ENCODE results near the gene TBX1. TPM values are rescaled to one million over a fixed set of nuclear protein-coding genes. Genes with fewer than 3 reads are reported as not detected.

The TBX1 gene
- total RNA-seq, 1 experiment from 2014 or later, result 3.9 TPM

DNA sequence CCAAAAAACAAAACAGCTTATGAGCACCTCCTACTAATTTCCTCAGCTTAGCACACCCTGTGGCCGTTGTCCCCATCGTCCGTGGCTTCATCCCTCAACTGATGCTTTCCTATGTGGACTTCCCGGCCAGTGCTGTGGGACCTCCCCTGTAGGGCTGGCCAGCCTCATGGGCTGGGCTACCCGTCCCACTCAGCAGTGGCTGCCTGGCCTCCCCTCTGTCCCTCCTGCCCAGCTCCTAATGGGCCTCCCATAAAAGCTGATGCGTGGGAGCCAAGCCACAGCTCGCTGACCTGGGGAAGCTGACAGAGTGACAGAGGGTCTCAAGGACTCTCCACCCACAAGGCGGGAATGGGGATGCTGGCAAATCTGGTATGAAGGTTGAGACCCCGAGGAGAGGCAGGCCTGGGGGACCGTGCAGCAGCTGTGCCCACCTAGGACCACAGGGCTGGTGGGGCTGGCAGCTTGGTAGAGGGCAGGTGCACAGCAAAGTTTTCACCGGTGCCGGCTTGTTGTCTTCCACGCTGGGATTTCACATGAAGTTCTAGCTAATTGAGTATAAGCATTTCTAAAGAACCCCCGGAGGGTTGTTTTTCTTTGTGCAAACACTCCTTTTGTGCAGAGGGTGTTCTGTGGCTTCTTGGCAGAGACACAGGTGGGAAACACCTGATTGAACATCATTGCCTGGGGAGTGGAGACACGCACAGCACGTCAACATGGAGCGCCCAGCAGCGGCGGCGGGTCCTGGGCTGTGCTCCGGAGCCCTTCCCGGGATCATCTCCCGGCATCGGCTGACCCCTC, 23.2 kb downstream of the TBX1 start:
- H2AFZ ChIP-seq (ENCODE audit: low read depth, low read length, poor library complexity, severe bottlenecking), result no peak overlapping the region
- intact Hi-C loops (cut with micrococcal nuclease), result no loop called here
- peaks cover 8 to 13% of the 10 kb centered on the region in 2 experiments; a peak in 3 of 4 replicates for H3K4me1 ChIP-seq (ENCODE audit: control insufficient read depth in 1 of 2, insufficient read depth in 2 of 2, low read length in 2 of 2)
- no peaks in the 10 kb centered on the region for H3K27me3 ChIP-seq (ENCODE audit: insufficient read depth, low read length)
- no peak overlapping the region for H3K4me2 ChIP-seq (ENCODE audit: low read length)
- RAD21 ChIA-PET (ENCODE audit: low non-redundant PET in 1 of 2, low total read pairs in 2 of 2, uncharacterized antibody in 2 of 2, unreplicated experiment in 2 of 2), result no interaction called here
- ATAC-seq (no peak), DNase-seq (ENCODE audit: low read depth, low spot score) (no peak)
- no peaks in the 10 kb centered on the region for H4K20me1 ChIP-seq (ENCODE audit: insufficient read depth)
- no peak overlapping the region for H3K27ac ChIP-seq (ENCODE audit: low read depth, low read length)
- H3K79me2 ChIP-seq (ENCODE audit: insufficient read depth, low read length), result no peaks in the 10 kb centered on the region
- H3K9ac ChIP-seq (ENCODE audit: low read length), result no peak overlapping the region
- no TSS peak for BruUV-seq (replicated peaks)
- peaks cover 4 to 5% of the 10 kb centered on the region in 2 experiments; a peak in 1 of 4 replicates for H3K9me3 ChIP-seq (ENCODE audit: control insufficient read depth in 1 of 2, insufficient read depth in 1 of 2, low read depth in 1 of 2, low read length in 2 of 2)
- no peaks in the 10 kb centered on the region for H3K9me2 ChIP-seq (ENCODE audit: insufficient read depth)
- TF ChIP-seq POLR2A (IDR thresholded peaks at IDR 0.05; ENCODE audit: borderline replicate concordance, extremely low read depth, insufficient read depth, insufficient read length) (no peak), RAD21 (IDR thresholded peaks at IDR 0.05; ENCODE audit: low read depth) (no peak), SP1 (IDR thresholded peaks at IDR 0.05; ENCODE audit: low read depth) (no peak), EZH2 (IDR thresholded peaks at IDR 0.05) (no peak), EZH2phosphoT487 (IDR thresholded peaks at IDR 0.05; ENCODE audit: borderline replicate concordance) (no peak), YY1 (IDR thresholded peaks at IDR 0.05; ENCODE audit: extremely low read depth, insufficient replicate concordance, low read depth, low read length) (no peak), CBX3 (IDR thresholded peaks at IDR 0.05; ENCODE audit: low read depth) (no peak), TCF7L2 (IDR thresholded peaks at IDR 0.05; ENCODE audit: borderline replicate concordance, extremely low read depth, insufficient read depth, insufficient read length) (no peak), FOSL1 (IDR thresholded peaks at IDR 0.05; ENCODE audit: low read depth) (no peak), POLR2AphosphoS5 (IDR thresholded peaks at IDR 0.05; ENCODE audit: low read depth, low read length) (no peak), CEBPB (IDR thresholded peaks at IDR 0.05; ENCODE audit: low read depth) (no peak), ELF1 (IDR thresholded peaks at IDR 0.05; ENCODE audit: borderline replicate concordance, low read depth) (no peak), SRF (IDR thresholded peaks at IDR 0.05; ENCODE audit: low read depth) (no peak), ZFX (IDR thresholded peaks at IDR 0.05) (no peak), EGR1 (IDR thresholded peaks at IDR 0.05; ENCODE audit: low read depth) (no peak), SIN3A (IDR thresholded peaks at IDR 0.05; ENCODE audit: low read depth) (no peak)
- TF ChIP-seq, protein P1, sequence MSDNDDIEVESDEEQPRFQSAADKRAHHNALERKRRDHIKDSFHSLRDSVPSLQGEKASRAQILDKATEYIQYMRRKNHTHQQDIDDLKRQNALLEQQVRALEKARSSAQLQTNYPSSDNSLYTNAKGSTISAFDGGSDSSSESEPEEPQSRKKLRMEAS (IDR thresholded peaks at IDR 0.05), result no peak
- TF ChIP-seq, protein P2, sequence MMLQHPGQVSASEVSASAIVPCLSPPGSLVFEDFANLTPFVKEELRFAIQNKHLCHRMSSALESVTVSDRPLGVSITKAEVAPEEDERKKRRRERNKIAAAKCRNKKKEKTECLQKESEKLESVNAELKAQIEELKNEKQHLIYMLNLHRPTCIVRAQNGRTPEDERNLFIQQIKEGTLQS (IDR thresholded peaks at IDR 0.05), result no peak
- TF ChIP-seq, protein P3, sequence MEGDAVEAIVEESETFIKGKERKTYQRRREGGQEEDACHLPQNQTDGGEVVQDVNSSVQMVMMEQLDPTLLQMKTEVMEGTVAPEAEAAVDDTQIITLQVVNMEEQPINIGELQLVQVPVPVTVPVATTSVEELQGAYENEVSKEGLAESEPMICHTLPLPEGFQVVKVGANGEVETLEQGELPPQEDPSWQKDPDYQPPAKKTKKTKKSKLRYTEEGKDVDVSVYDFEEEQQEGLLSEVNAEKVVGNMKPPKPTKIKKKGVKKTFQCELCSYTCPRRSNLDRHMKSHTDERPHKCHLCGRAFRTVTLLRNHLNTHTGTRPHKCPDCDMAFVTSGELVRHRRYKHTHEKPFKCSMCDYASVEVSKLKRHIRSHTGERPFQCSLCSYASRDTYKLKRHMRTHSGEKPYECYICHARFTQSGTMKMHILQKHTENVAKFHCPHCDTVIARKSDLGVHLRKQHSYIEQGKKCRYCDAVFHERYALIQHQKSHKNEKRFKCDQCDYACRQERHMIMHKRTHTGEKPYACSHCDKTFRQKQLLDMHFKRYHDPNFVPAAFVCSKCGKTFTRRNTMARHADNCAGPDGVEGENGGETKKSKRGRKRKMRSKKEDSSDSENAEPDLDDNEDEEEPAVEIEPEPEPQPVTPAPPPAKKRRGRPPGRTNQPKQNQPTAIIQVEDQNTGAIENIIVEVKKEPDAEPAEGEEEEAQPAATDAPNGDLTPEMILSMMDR (IDR thresholded peaks at IDR 0.05 in 2 of 3, conservative IDR thresholded peaks at IDR 0.05 in 1 of 3; ENCODE audit: borderline replicate concordance in 1 of 3, insufficient read depth in 1 of 3, low read depth in 2 of 3, low read length in 2 of 3), result no peak
- CTCF ChIA-PET, result no interaction called here
- H3K4me3 ChIP-seq (replicated peaks in 1 of 2; ENCODE audit: low read depth in 1 of 2, low read length in 2 of 2), result no peak overlapping the region
- POLR2A ChIA-PET, result no interaction called here
- no peaks in the 10 kb centered on the region; a peak in 1 of 4 replicates for H3K36me3 ChIP-seq (ENCODE audit: control insufficient read depth in 1 of 2, insufficient read depth in 2 of 2, low read length in 2 of 2)

All from HCT116 (cell line).